ENCODE measurements around the gene GUCA1C.
A peak's percentile ranks its signal among the peaks of the same experiment; 100 is the strongest.

The GUCA1C gene

GRCh38 chr3:108953700-108954099 lies at the start of gene GUCA1C:
Gene GUCA1C, minus strand, starts transcription at chr3:108953879. Its CDS starts 117 bp downstream, at chr3:108953762.
- DNase-seq (ENCODE audit: low read depth): no peak

DNA sequence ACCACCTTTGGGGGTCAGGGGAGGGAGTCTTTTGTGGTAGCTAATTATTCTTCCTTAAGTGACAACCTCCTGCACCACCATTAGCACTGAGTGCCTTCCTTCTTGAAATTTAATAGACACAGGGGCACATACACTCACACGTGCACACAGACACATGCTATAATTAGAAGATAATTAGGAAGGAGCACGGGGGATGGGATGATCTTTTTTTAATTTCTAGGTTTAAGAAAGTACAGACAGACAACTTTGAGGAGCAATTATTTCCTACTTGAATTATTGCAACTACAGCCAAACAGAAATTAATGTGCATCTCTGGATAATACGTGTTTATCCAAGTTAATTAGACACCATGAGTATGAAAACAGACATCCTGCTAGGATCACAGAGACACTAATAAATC lies 44.8 kb upstream of the GUCA1C start:
- no peak for DNase-seq (ENCODE audit: low read depth)

DNA sequence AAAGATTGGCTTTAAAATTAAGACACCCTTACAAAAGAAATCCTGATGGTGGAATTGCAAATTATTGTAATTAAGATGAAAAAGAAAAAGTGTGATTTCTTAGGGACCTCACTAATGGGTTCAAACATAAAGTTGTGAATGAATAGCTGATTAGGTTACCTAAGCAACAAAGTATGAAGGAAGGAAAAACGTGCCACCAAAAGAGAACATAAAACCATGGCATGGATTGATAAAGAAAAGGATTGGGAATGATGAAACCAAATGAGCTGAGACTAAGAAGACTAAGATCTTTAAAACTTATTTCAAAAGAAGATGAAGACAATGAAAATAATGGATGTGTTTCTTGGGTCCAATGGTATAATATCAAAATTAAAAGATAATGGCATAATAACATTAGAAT lies 32.2 kb upstream of the GUCA1C start:
- DNase-seq (ENCODE audit: low read depth): no peak

- no peak for DNase-seq (ENCODE audit: low read depth)
Observed at GRCh38 chr3:108983051-108983450, 29.4 kb upstream of the GUCA1C start.

DNA sequence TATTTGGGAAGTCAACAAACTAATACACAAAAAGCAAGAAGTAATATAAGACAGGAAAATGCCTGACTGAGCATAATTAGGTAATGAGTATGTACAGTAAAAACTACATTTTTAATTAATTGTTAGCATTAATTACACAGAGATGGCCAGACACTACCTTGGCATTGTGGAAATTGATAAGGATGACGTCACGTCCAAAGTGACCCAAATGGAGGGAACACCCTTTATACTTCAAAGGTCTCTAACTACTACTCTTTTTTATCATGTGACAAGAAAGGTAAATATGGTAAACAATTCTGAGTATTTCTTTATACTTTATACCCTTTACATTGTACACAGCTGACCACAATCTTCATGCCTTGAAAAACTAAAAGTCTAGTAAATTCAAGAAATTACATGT lies 22.4 kb upstream of the GUCA1C start:
- DNase-seq (ENCODE audit: low read depth): no peak

DNA sequence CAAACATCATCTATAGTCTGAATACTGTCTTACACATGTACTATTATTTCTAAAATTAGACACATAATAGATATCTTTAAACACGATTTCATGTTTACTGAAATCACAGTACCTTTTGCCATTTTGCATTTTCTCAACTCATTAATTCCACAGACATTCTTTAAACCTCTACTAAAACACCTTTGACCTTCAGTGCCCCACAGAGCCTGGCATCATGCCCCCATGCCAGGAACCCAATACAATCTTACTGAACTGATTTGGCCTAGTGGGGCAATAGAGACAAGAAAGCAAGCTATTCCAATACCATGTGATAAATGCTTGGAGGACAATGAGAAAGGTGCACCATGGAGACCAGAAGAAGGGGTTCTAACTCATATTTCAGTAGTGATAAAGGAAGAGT lies 19.3 kb upstream of the GUCA1C start:
- no peak for DNase-seq (ENCODE audit: low read depth)

DNA sequence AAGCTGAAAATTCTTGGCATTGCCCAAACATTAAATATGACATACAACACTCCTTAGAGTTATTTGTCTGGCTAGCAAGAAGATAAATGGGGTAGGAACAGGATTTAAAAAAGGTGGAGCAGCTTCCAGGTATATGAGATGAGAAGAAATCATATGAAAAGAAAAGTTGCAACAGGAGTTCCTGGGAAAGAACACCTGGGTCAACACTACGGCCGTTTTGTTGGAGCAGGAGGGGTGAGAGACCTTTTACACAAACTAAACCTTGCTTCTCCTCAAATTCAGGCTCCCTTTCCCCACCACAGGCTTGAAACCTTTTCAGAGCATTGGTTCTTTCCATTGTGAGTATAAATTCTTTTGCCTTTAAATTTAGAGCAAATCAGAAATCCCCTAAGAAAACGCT lies 18.8 kb upstream of the GUCA1C start:
- DNase-seq (ENCODE audit: low read depth): no peak

DNA sequence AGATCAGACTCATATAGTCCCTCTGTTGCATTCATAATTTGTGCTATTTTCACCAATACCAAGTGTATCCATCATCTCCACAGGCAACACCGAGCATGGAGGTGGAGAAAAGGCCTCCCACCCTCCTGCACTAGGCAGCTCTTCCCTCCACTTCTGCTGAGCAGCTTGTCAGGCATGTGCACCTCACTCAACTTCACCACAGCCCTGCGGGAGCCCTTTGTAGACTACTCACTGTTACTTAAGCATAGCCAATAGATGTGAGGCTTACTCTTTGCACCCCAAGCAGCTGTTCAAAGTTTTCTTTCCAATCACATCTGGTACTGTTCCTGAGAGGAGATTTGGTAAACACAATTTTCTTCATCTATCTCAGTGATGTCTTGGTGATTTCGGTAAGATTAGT lies 16.9 kb upstream of the GUCA1C start:
- no peak for DNase-seq (ENCODE audit: low read depth)

GRCh38 chr3:108966773-108967172 lies 13.1 kb upstream of the GUCA1C start:
- DNase-seq (ENCODE audit: low read depth): no peak

DNA sequence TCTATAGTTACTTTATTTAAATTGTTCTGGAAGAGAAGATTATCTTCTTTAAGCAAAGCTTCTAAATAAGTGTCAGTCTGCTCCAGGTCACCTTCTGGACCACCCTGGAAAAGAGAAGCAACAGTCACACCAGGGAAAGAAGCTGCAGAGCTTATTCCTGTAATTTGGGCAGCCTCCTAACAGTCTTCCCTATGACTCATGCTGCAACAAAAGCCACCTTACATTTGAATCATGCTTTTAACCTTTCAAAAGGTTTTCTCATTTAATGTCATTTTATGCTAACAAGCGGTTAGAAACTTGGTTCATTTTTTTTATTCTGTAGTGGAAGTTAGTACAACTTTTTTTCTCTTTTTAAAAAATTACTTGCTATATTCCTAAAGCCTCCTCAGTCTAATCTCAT lies 5.3 kb upstream of the GUCA1C start:
- DNase-seq (ENCODE audit: low read depth): no peak

- DNase-seq (ENCODE audit: low read depth): no peak
Observed at GRCh38 chr3:108953210-108953609, 469 bp downstream of the GUCA1C start.

- no peak for DNase-seq (ENCODE audit: low read depth)
Observed at GRCh38 chr3:108951820-108952501, 1.7 kb downstream of the GUCA1C start.

- DNase-seq (ENCODE audit: low read depth): no peak
Observed at GRCh38 chr3:108947855-108948254, 5.8 kb downstream of the GUCA1C start.

GRCh38 chr3:108946292-108947285 lies 7.1 kb downstream of the GUCA1C start:
- no peak for DNase-seq (ENCODE audit: low read depth)

- no peak for DNase-seq (ENCODE audit: low read depth)
Observed at GRCh38 chr3:108940568-108941263, 13.0 kb downstream of the GUCA1C start.

DNA sequence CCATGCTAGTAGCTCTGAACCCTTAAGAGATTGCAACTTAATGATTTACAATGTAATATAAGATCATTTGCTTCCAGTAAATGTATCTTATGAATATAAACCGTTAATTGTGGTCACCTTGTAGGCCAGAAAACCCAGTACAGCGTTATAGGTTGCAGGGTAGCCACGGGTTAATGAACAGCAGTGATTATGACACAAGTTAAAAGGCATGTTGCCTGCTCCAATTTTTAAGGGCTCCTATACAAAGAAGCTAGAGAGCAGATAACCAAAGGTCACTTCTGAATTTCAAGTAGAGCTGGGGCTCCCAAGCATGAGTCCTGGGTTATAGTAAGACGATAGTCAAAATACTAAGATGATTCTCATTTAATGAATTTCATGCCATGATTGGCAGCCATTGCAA lies 13.5 kb downstream of the GUCA1C start:
- DNase-seq (ENCODE audit: low read depth): no peak

DNA sequence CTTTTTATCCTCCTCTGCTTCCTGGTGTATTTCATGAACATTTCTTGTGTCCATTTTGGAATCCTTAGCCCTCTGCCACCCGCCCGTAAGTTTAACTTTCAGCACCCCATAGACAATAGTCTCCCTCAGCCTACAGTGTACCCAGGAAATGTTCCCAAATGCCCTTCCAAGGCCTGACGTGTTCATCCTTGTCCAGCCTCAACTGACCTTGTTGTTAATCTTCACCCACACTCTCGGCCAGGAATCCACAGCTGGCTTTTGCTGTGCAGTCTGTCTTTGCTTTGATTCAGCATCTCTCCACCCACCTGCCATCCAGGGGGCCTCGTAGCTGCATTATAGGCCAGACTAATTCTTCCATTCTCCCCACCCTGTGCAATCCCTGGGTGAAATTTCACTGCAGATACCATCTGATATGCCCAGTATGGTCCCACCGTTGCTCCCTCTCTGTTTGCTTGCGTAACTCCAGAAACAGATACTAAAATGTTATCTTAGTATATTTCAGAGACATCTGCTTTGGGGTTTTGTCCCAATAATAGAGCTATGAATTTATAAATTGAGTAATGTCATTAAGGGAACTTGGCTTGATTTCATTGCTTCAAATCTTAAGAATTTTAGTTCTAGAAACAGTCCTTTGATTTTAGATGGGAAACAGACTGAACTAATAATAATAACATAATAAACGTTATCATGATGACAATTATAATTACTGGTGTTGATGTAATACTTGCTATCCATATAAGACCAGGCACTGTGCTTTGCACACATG lies 16.6 kb downstream of the GUCA1C start:
- DNase-seq (ENCODE audit: low read depth): no peak

DNA sequence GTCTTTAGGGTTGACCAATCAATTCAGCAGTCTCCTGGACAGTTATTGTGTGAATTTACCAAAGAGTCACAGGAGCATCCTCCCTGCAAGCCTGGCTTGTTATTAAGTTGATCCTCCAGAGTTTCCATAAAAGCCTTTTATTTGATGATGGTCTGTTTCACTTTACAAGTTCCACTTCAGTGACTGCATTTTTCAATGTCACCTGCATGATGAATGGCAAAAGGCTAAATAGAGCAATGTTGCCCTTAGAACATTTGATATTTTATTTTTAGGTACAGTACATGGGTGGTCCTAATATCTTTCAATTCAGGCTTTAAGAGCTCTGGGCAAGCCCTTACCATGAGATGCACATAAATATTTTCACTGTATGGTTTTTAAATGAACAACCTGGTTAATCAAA lies 22.6 kb downstream of the GUCA1C start:
- DNase-seq (ENCODE audit: low read depth): no peak

- DNase-seq (ENCODE audit: low read depth): no peak
Observed at GRCh38 chr3:108918866-108919265, 34.8 kb downstream of the GUCA1C start.

GRCh38 chr3:108914774-108915641 lies 38.7 kb downstream of the GUCA1C start:
- DNase-seq (ENCODE audit: low read depth): peak; percentile 27

- no peak for DNase-seq (ENCODE audit: low read depth)
Observed at GRCh38 chr3:108909799-108910198, 43.9 kb downstream of the GUCA1C start.
